Neuronal stem cell (in vitro differentiated cells): ENCODE measurements around the gene SMTN.
"Not testable (repeated sequence)": the region's sequence is repeated elsewhere in the genome, so short reads cannot be mapped to it uniquely, and the experiment has no call there.

Experiments
- DNase-seq: peaks from one replicate; pipeline ENCODE4 v3.0.0-alpha.2; 2013; ENCODE audit warnings: low spot score
- H2AFZ ChIP-seq: one replicate; pipeline ENCODE4 v1.6.1; 2013; ENCODE audit warnings: mild to moderate bottlenecking, low read length, inconsistent platforms
- H2AK5ac ChIP-seq: 2 replicates; pipeline ENCODE4 v1.6.1; 2013; ENCODE audit warnings: low read depth, mild to moderate bottlenecking, inconsistent platforms, low read length, moderate library complexity, mixed read lengths
- H2BK120ac ChIP-seq: 2 replicates; pipeline ENCODE4 v1.6.1; 2013; ENCODE audit warnings: low read depth, mild to moderate bottlenecking, inconsistent platforms, low read length, moderate library complexity, mixed read lengths
- H2BK12ac ChIP-seq: one replicate; pipeline ENCODE4 v1.6.1; 2013; ENCODE audit warnings: low read length, inconsistent platforms
- H2BK15ac ChIP-seq: 2 replicates; pipeline ENCODE4 v1.6.1; 2013; ENCODE audit warnings: mild to moderate bottlenecking, low read length, inconsistent platforms, mixed read lengths
- H2BK5ac ChIP-seq: one replicate; pipeline ENCODE4 v1.6.1; 2013; ENCODE audit warnings: inconsistent platforms, mild to moderate bottlenecking, low read length, moderate library complexity
- H3K14ac ChIP-seq: one replicate; pipeline ENCODE4 v1.6.1; 2013; ENCODE audit warnings: low read length, inconsistent platforms
- H3K18ac ChIP-seq: 2 replicates; pipeline ENCODE4 v1.6.1; 2013; ENCODE audit warnings: low read length, inconsistent platforms
- H3K23ac ChIP-seq: 2 replicates; pipeline ENCODE4 v1.6.1; 2013; ENCODE audit warnings: low read depth, mild to moderate bottlenecking, mixed read lengths, low read length, inconsistent platforms; ENCODE audit not compliant: poor library complexity
- H3K27ac ChIP-seq: replicated peaks from 3 replicates; pipeline ENCODE4 v1.5.1; 2013; ENCODE audit warnings: low read length, inconsistent platforms
- H3K27me3 ChIP-seq, 3 experiments: 2 replicates each; pipeline ENCODE4 v1.6.1; 2013; ENCODE audit warnings: low read length in 3 of 3, mild to moderate bottlenecking in 2 of 3, inconsistent platforms in 1 of 3, low read depth in 1 of 3, mixed read lengths in 1 of 3, moderate library complexity in 1 of 3; ENCODE audit not compliant: control insufficient read depth in 3 of 3, insufficient read depth in 3 of 3
- H3K36me3 ChIP-seq, 2 donors: replicated peaks in 1 of 2; 2 replicates each; pipeline ENCODE4 v1.6.1; 2013; ENCODE audit warnings: low read length in 2 of 2; ENCODE audit not compliant: control insufficient read depth in 2 of 2, insufficient read depth in 2 of 2
- H3K4ac ChIP-seq: 2 replicates; pipeline ENCODE4 v1.6.1; 2013; ENCODE audit warnings: inconsistent platforms, mild to moderate bottlenecking, low read length, moderate library complexity
- H3K4me1 ChIP-seq, 2 donors: 1 replicate in 1 of 2; 2 replicates in 1 of 2; pipeline ENCODE4 v1.6.1; 2013; ENCODE audit warnings: low read length in 2 of 2, low read depth in 1 of 2; ENCODE audit not compliant: control insufficient read depth in 2 of 2, insufficient read depth in 1 of 2
- H3K4me2 ChIP-seq: one replicate; pipeline ENCODE4 v1.6.1; 2013; ENCODE audit warnings: mild to moderate bottlenecking, low read length, inconsistent platforms; ENCODE audit not compliant: insufficient read depth, poor library complexity, severe bottlenecking
- H3K4me3 ChIP-seq, 2 donors: 2 replicates each; pipeline ENCODE4 v1.5.1; 2013; ENCODE audit warnings: low read length in 2 of 2, mild to moderate bottlenecking in 2 of 2, inconsistent platforms in 1 of 2, moderate library complexity in 1 of 2
- H3K79me1 ChIP-seq: one replicate; pipeline ENCODE4 v1.6.1; 2013; ENCODE audit warnings: low read depth, mild to moderate bottlenecking, inconsistent platforms, low read length, moderate library complexity
- H3K9ac ChIP-seq: one replicate; pipeline ENCODE4 v1.6.1; 2013; ENCODE audit warnings: mild to moderate bottlenecking, low read depth, low read length, inconsistent platforms; ENCODE audit not compliant: poor library complexity
- H3K9me3 ChIP-seq, 2 donors: replicated peaks in 1 of 2; 2 replicates each; pipeline versions ENCODE3 to v1.6.1; 2013; ENCODE audit warnings: low read length in 2 of 2, mild to moderate bottlenecking in 2 of 2, inconsistent platforms in 1 of 2, low read depth in 1 of 2, mixed read lengths in 1 of 2, moderate library complexity in 1 of 2; ENCODE audit not compliant: control insufficient read depth in 2 of 2, insufficient read depth in 1 of 2
- H4K8ac ChIP-seq: one replicate; pipeline ENCODE4 v1.6.1; 2013; ENCODE audit warnings: low read depth, mild to moderate bottlenecking, inconsistent platforms, low read length, moderate library complexity
- H4K91ac ChIP-seq: one replicate; pipeline ENCODE4 v1.6.1; 2013; ENCODE audit warnings: low read length, low read depth, mild to moderate bottlenecking, inconsistent platforms; ENCODE audit not compliant: poor library complexity
- WGBS, 2 donors: extraction: QIAGEN DNeasy Blood & Tissue Kit; methylation state at CpG; one replicate each; pipeline ENCODE4 v1.1.7; 2013; ENCODE audit warnings: missing lambda C conversion rate in 2 of 2, mixed read lengths in 1 of 2; ENCODE audit not compliant: insufficient read length in 2 of 2, insufficient replicate concordance in 1 of 2; ENCODE audit errors: extremely low coverage in 2 of 2; 5-methylcytosine and 5-hydroxymethylcytosine counted together

SMTN gene

GRCh38 chr22:31055635-31056159 lies 25.4 kb upstream of the SMTN start:
- Histone ChIP-seq H3K79me1 (no peaks in the 10 kb centered on the region), H3K27ac (peak overlapping the region; percentile 5), H3K27me3 (no peaks in the 10 kb centered on the region), H3K9me3 (no peaks in the 10 kb centered on the region), H2BK5ac (no peak overlapping the region), H3K4me2 (no peak overlapping the region), H3K4ac (no peak overlapping the region), H3K18ac (peak overlapping the region; percentile 13), H2AK5ac (no peak overlapping the region), H3K36me3 (no peaks in the 10 kb centered on the region), H3K23ac (no peak overlapping the region), H2BK120ac (no peak overlapping the region), H3K14ac (no peak overlapping the region), H4K8ac (no peak overlapping the region), H2BK15ac (no peak overlapping the region), H2BK12ac (no peak overlapping the region), H3K4me3 (no peak overlapping the region), H3K9ac (no peak overlapping the region), H3K4me1 (peaks cover 5 to 9% of the 10 kb centered on the region in 2 donors), H2AFZ (peak overlapping the region; percentile 88), H4K91ac (no peak overlapping the region)
- no CpG with 5 or more reads among the region's 13 CpGs for WGBS, 2 donors
- DNase-seq: peak; percentile 26

DNA sequence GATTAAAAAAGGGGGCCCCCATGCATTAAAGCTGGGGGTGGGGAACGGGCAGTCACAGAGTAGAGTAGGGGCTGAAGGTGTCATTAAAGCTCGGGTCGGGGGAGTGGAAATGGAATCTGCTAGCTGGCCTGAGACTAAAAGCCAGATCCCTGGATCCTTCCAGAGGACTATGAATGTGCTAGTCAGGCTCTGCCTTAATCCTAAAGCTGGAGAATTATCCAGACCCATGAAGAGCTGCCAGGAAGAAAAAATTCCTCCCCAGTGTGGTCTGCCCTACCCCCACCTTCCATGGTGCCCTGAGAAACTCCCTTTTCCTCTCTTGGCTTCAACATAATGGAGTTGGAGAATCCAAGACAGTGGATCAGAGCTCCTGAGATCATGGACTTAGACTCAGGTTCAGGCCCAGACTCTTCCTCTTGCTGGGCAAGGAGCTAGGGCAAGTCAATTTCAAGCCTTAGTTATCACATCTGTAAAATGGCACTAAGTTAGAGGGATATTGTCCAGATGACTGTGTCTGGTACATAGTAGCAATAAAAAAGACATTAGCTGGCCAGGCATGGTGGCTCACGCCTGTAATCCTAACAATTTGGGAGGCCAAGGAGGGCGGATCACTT lies 24.0 kb upstream of the SMTN start:
- no peak overlapping the region for H2BK120ac ChIP-seq
- H3K23ac ChIP-seq: no peak overlapping the region
- H2BK5ac ChIP-seq: no peak overlapping the region
- H2AK5ac ChIP-seq: no peak overlapping the region
- H3K14ac ChIP-seq: no peak overlapping the region
- no peak overlapping the region for H3K9ac ChIP-seq
- no peak overlapping the region for H4K91ac ChIP-seq
- H4K8ac ChIP-seq: no peak overlapping the region
- H3K4me2 ChIP-seq: no peak overlapping the region
- no peak for DNase-seq
- no peaks in the 10 kb centered on the region for H3K79me1 ChIP-seq
- no peak overlapping the region for H3K4me3 ChIP-seq
- H3K4me1 ChIP-seq: peaks cover 5 to 9% of the 10 kb centered on the region in 2 donors
- H3K27me3 ChIP-seq: no peaks in the 10 kb centered on the region
- no CpG with 5 or more reads among the region's 5 CpGs for WGBS, 2 donors
- H3K9me3 ChIP-seq: no peaks in the 10 kb centered on the region
- no peak overlapping the region for H3K18ac ChIP-seq
- H2AFZ ChIP-seq: no peak overlapping the region
- H3K27ac ChIP-seq: no peak overlapping the region
- no peak overlapping the region for H2BK12ac ChIP-seq
- H3K36me3 ChIP-seq: no peaks in the 10 kb centered on the region
- no peak overlapping the region for H2BK15ac ChIP-seq
- H3K4ac ChIP-seq: no peak overlapping the region

DNA sequence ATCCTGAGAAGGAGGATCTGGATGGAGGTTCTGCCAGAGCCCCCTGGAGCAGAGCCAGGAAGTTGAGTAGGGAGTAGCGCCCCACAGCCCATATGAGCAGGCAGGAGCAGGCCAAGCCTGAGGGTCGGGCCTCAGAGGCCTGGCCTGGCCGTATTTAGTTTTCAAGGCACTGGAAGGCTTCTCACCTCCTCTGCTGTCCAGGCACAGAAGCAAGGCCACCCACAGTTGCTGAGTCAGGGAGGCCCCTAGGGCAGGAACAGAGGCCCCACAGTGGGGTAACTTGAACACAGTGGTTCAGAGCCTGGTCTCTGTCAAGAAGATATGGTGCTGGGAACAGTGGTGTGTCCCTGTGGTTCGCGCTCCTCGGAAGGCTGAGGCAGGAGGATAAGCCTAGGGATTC lies 21.5 kb upstream of the SMTN start:
- H2BK12ac ChIP-seq: not testable (repeated sequence)

GRCh38 chr22:31062566-31063230 lies 18.4 kb upstream of the SMTN start:
- Histone ChIP-seq H4K8ac (no peak overlapping the region), H3K23ac (no peak overlapping the region), H2BK5ac (no peak overlapping the region), H3K36me3 (no peaks in the 10 kb centered on the region), H3K9me3 (no peaks in the 10 kb centered on the region), H4K91ac (no peak overlapping the region), H2BK12ac (no peak overlapping the region), H3K4me3 (no peak overlapping the region), H2AK5ac (no peak overlapping the region), H2AFZ (no peak overlapping the region), H3K18ac (no peak overlapping the region), H3K27me3 (no peaks in the 10 kb centered on the region), H2BK15ac (no peak overlapping the region), H3K4me2 (no peak overlapping the region), H3K79me1 (no peaks in the 10 kb centered on the region), H3K4me1 (no peaks in the 10 kb centered on the region), H3K14ac (no peak overlapping the region), H3K9ac (no peak overlapping the region), H2BK120ac (no peak overlapping the region), H3K27ac (no peak overlapping the region), H3K4ac (no peak overlapping the region)
- DNase-seq: no peak
- no CpG with 5 or more reads among the region's 2 CpGs for WGBS, 2 donors

More for the DNA sequence above, 21.5 kb upstream of the SMTN start:
- H3K27ac ChIP-seq, H3K18ac ChIP-seq, H2BK5ac ChIP-seq, H3K9me3 ChIP-seq, DNase-seq, H3K4me3 ChIP-seq, H4K8ac ChIP-seq, H3K27me3 ChIP-seq, H3K36me3 ChIP-seq, H3K23ac ChIP-seq, H3K14ac ChIP-seq, H3K79me1 ChIP-seq, H2AFZ ChIP-seq, H3K9ac ChIP-seq, H3K4me1 ChIP-seq, H2BK120ac ChIP-seq, H3K4me2 ChIP-seq, H2BK15ac ChIP-seq, H4K91ac ChIP-seq, H2AK5ac ChIP-seq, H3K4ac ChIP-seq: not testable (repeated sequence)
- WGBS, 2 donors: no CpG with 5 or more reads among the region's 6 CpGs
